GM18505 (cell line): ENCODE data around the gene DCAF15.
"Not testable (repeated sequence)": the region's sequence is repeated elsewhere in the genome, so short reads cannot be mapped to it uniquely, and the experiment has no call there.

Source experiments
- ATAC-seq: cut with Tn5 transposase; IDR thresholded peaks from one replicate; pipeline ENCODE4 v1.9.1; 2021; ENCODE audit not compliant: unreplicated experiment
- POLR2A ChIP-seq: IDR thresholded peaks from 4 replicates; pipeline ENCODE4 v1.6.1; 2011; ENCODE audit warnings: borderline replicate concordance; ENCODE audit not compliant: insufficient read depth, insufficient read length; ENCODE audit errors: extremely low read depth

Gene DCAF15

GRCh38 chr19:13920524-13920923, 31.8 kb upstream of the DCAF15 start:
- no peak for ATAC-seq

GRCh38 chr19:13920940-13921747, 31.2 kb upstream of the DCAF15 start:
- ATAC-seq = no peak
- TF ChIP-seq POLR2A = no peak

More at GRCh38 chr19:13920524-13920923, 31.8 kb upstream of the DCAF15 start:
- no peak for TF ChIP-seq POLR2A

GRCh38 chr19:13922118-13922517, 30.2 kb upstream of the DCAF15 start:
- not testable (repeated sequence) for ATAC-seq

GRCh38 chr19:13923194-13923987, 28.9 kb upstream of the DCAF15 start:
- ATAC-seq = no peak
- TF ChIP-seq POLR2A = no peak

- no peak for ATAC-seq
- no peak for TF ChIP-seq POLR2A
Measured at GRCh38 chr19:13926010-13926409, 26.3 kb upstream of the DCAF15 start.

- TF ChIP-seq POLR2A = no peak
- ATAC-seq = no peak
Measured at GRCh38 chr19:13926715-13927114, 25.6 kb upstream of the DCAF15 start.

GRCh38 chr19:13929340-13929739, 23.0 kb upstream of the DCAF15 start:
- no peak for TF ChIP-seq POLR2A
- no peak for ATAC-seq

GRCh38 chr19:13929956-13930355, 22.4 kb upstream of the DCAF15 start:
- no peak for TF ChIP-seq POLR2A
- ATAC-seq = no peak

- TF ChIP-seq POLR2A = no peak
- no peak for ATAC-seq
Measured at GRCh38 chr19:13930402-13930801, 21.9 kb upstream of the DCAF15 start.

GRCh38 chr19:13931391-13932148, 20.7 kb upstream of the DCAF15 start:
- no peak for TF ChIP-seq POLR2A

GRCh38 chr19:13932149-13932637, 20.1 kb upstream of the DCAF15 start:
- no peak for TF ChIP-seq POLR2A

More at GRCh38 chr19:13931391-13932148, 20.7 kb upstream of the DCAF15 start:
- ATAC-seq = no peak

GRCh38 chr19:13932911-13933393, 19.4 kb upstream of the DCAF15 start:
- TF ChIP-seq POLR2A = no peak
- ATAC-seq = no peak

More at GRCh38 chr19:13932149-13932637, 20.1 kb upstream of the DCAF15 start:
- no peak for ATAC-seq

GRCh38 chr19:13934785-13935109, 17.6 kb upstream of the DCAF15 start:
- TF ChIP-seq POLR2A = no peak
- no peak for ATAC-seq
